ENCODE measurements around the gene ZNF620. TPM values are rescaled to one million over a fixed set of nuclear protein-coding genes. Genes with fewer than 3 reads are reported as not detected.

ZNF620 gene
- total RNA-seq, 1 donor from 2014 or later, result 8.3 TPM

- peaks cover 7% of the 10 kb centered on the region for H3K27me3 Mint-ChIP-seq (ENCODE audit: unreplicated experiment)
- peaks cover 27% of the 10 kb centered on the region for H3K4me1 Mint-ChIP-seq (ENCODE audit: unreplicated experiment)
- no peaks in the 10 kb centered on the region for H3K36me3 Mint-ChIP-seq (ENCODE audit: low read depth, unreplicated experiment)
- no peak for DNase-seq (ENCODE audit: low spot score)
- no peak overlapping the region for H3K4me3 Mint-ChIP-seq (ENCODE audit: unreplicated experiment)
- no peak overlapping the region for H3K27ac Mint-ChIP-seq (ENCODE audit: unreplicated experiment)
- TF ChIP-seq CTCF (IDR thresholded peaks at IDR 0.05; ENCODE audit: unreplicated experiment), result no peak
- H3K9me3 Mint-ChIP-seq (ENCODE audit: unreplicated experiment), result no peaks in the 10 kb centered on the region
Observed at GRCh38 chr3:40502034-40502433, 3.8 kb upstream of the ZNF620 start.

DNA sequence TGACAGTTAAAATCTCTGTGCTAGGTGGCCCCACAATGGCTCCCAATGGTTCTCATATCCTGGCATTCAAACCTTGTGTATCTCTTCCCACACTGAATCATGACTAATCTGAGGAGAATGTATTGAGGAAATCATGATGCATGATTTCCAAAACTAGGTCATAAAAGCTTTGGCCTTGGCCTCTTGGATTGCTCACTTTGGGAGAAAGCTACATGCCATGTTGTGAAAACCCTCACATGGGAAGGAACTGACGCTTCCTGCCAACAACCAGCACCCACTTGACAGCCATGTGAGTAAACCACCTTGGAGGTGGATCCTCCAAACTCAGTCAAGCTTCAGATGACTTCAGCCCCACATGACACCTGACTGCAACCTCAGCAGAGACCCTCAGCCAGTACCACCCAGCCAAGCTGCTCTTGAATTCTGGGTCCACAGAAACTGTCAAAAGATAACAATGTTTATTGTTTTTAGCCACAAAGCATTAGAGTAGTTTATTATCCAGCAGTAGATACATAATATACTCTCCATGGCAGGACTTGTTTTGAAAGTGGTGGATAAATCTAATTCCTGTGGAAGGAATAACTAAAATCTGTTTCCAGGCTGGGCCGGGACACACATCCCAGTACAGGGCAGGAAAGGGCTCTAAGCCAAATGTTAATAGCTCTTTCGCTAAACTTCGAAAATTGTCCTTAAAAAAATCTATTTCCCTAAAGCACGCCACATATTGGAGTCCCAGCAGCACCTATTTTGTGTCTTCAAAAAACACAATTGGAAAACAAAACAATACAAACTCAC lies 1.0 kb upstream of the ZNF620 start:
- no peak for DNase-seq (ENCODE audit: low spot score)
- Mint-ChIP-seq H3K36me3 (ENCODE audit: low read depth, unreplicated experiment) (no peaks in the 10 kb centered on the region), H3K27me3 (ENCODE audit: unreplicated experiment) (peaks cover 5% of the 10 kb centered on the region), H3K4me1 (ENCODE audit: unreplicated experiment) (peaks cover 12% of the 10 kb centered on the region), H3K4me3 (ENCODE audit: unreplicated experiment) (peak overlapping the region; percentile 94), H3K27ac (ENCODE audit: unreplicated experiment) (peak overlapping the region; percentile 42), H3K9me3 (ENCODE audit: unreplicated experiment) (no peaks in the 10 kb centered on the region)
- no peak for TF ChIP-seq CTCF (IDR thresholded peaks at IDR 0.05; ENCODE audit: unreplicated experiment)

DNA sequence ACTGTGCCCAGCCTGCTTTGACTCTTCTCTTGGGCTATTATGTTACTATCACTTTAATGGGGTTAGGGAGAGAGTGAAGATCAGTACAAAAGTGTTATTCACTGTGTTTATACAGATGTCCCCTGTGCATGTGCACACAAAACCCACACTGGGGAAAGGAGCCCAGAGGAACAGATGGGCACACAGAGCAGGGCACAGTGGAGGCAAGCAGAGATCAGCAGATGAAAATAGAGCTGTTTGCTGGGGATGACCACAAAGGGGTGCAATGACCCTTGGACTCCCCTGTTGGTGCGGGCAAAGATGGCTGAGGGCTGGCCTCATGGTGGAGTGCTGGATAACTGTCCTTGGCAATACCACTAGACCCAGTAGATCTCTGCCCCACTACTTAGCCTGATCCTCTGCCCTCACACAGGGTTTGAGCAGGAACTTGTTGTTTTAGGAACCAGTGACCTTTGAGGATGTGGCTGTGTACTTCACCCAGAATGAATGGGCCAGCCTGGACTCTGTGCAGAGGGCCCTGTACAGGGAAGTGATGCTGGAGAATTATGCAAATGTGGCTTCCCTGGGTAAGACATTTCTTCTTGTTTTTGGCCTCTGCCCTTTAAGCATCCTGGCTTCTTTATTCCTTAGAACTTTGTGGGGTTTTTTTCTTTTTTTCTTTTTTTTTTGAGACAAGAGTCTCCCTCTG lies 5.3 kb downstream of the ZNF620 start:
- Mint-ChIP-seq H3K27ac (ENCODE audit: unreplicated experiment) (no peak overlapping the region), H3K36me3 (ENCODE audit: low read depth, unreplicated experiment) (peaks cover 15% of the 10 kb centered on the region), H3K27me3 (ENCODE audit: unreplicated experiment) (no peaks in the 10 kb centered on the region), H3K9me3 (ENCODE audit: unreplicated experiment) (no peaks in the 10 kb centered on the region), H3K4me3 (ENCODE audit: unreplicated experiment) (no peak overlapping the region), H3K4me1 (ENCODE audit: unreplicated experiment) (no peaks in the 10 kb centered on the region)
- no peak for TF ChIP-seq CTCF (IDR thresholded peaks at IDR 0.05; ENCODE audit: unreplicated experiment)
- DNase-seq (ENCODE audit: low spot score), result no peak

DNA sequence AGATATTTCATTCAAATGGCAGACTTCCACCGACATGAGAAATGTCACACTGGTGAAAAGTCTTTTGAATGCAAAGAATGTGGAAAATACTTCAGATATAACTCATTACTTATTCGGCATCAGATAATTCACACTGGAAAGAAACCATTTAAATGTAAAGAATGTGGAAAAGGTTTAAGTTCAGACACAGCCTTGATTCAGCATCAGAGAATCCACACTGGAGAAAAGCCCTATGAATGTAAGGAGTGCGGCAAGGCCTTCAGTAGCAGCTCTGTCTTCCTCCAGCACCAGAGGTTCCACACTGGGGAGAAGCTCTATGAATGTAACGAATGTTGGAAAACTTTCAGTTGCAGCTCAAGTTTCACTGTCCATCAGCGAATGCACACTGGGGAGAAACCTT lies 10.4 kb downstream of the ZNF620 start:
- DNase-seq (ENCODE audit: low spot score), result no peak
- no peak for TF ChIP-seq CTCF (IDR thresholded peaks at IDR 0.05; ENCODE audit: unreplicated experiment)
- Mint-ChIP-seq H3K4me3 (ENCODE audit: unreplicated experiment) (no peak overlapping the region), H3K4me1 (ENCODE audit: unreplicated experiment) (no peaks in the 10 kb centered on the region), H3K9me3 (ENCODE audit: unreplicated experiment) (no peaks in the 10 kb centered on the region), H3K27me3 (ENCODE audit: unreplicated experiment) (no peaks in the 10 kb centered on the region), H3K36me3 (ENCODE audit: low read depth, unreplicated experiment) (peaks cover 11% of the 10 kb centered on the region), H3K27ac (ENCODE audit: unreplicated experiment) (no peak overlapping the region)

- no peaks in the 10 kb centered on the region for H3K9me3 Mint-ChIP-seq (ENCODE audit: unreplicated experiment)
- TF ChIP-seq CTCF (IDR thresholded peaks at IDR 0.05; ENCODE audit: unreplicated experiment), result no peak
- no peak overlapping the region for H3K27ac Mint-ChIP-seq (ENCODE audit: unreplicated experiment)
- H3K4me1 Mint-ChIP-seq (ENCODE audit: unreplicated experiment), result no peaks in the 10 kb centered on the region
- no peak for DNase-seq (ENCODE audit: low spot score)
- H3K27me3 Mint-ChIP-seq (ENCODE audit: unreplicated experiment), result no peaks in the 10 kb centered on the region
- H3K4me3 Mint-ChIP-seq (ENCODE audit: unreplicated experiment), result no peak overlapping the region
- H3K36me3 Mint-ChIP-seq (ENCODE audit: low read depth, unreplicated experiment), result peaks cover 11% of the 10 kb centered on the region
Observed at GRCh38 chr3:40518067-40518466, 12.2 kb downstream of the ZNF620 start.

Measured in endothelial cell (in vitro differentiated cells).